DMS53 treated with DMSO at 0.1 percent for 48 hours (cell line): Measurements from ENCODE around the gene SLC29A4.

Experiments
- DNase-seq: peaks from one replicate; lab custom pipeline; 2025; ENCODE audit not compliant: unreplicated experiment; lab: John Stamatoyannopoulos, UW

The SLC29A4 gene

DNA sequence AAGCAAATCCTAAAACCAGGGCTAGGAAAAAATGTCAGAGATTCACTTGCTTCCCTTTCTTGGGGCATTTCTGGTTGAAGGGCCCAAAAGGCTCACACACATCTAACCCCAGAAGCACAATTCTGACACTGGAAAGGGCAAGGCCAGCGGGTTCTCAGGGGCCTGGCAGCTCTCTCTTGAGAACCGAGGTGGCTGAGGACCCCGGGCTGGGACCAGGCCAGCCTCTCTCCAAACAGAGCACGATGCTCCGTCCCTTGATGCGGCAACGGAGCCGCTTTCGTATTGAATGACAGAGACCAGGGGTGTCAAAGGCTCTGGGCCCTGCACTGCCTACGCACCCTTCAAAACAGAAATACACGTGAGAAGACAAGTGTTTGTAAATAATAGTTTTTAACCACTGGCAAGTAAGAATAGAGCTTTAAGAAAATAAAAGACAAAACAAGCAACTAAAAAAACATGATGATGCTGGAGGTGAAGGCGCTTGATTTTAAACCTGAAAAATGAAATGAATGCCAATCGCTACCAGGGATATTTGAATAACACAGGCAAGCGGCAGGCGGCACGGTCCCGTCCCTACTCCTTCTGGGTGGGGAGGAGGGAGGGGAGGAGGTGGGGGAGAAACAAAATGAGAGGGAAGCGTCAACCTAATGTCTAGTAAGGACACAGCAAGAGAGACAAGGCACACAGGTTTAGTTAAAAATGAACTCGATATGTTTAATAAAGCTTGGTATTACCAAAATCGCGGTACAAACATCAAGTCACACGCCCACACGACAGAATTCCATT, 68.0 kb downstream of the SLC29A4 start:
- no peak for DNase-seq

- no peak for DNase-seq
These were observed 68.9 kb downstream of the SLC29A4 start for GRCh38 chr7:5351507-5352265.

DNA sequence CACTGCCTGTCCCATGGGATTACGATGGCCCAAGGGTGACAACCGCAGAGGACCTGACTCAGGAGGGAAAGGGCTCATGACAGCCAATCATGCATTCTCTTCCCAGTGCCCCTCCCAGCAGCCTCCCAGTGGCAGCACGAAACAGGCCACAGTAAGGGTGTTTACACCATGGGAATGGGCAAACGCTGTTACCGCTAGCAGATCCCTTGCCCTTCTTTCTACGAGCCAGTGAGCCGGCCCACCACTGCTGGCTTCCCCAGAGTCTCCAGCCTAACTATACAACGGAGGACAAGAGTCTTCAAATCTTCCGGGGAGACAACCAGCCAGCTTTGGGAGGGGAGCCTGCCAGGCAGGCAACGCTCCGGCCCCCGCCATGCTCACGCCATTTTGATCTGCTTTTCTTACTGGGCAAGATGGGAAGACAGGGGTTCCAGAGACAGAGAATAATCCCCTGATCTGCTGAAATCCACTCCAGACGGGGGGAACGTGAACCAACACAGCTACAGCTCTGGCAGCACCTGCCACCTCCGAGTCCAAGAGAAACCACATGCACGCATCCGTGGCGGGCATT, 69.8 kb downstream of the SLC29A4 start:
- DNase-seq: no peak

GRCh38 chr7:5354460-5355232, 71.9 kb downstream of the SLC29A4 start:
- no peak for DNase-seq
